CD4-positive, alpha-beta memory T cell (primary cell): ENCODE results near the gene CYB5D1. TPM values are rescaled to one million over a fixed set of nuclear protein-coding genes. Genes with fewer than 3 reads are reported as not detected.

Experiments
- CTCF ChIA-PET: fragments of 350-600 bp; sonication (Branson Sonifier 250); formaldehyde crosslinking; loops from one replicate; lab custom pipeline; 2021; ENCODE audit warnings: inconsistent platforms; ENCODE audit not compliant: partially characterized antibody; lab: Charles Lee
- POLR2A ChIA-PET: fragments of 350-600 bp; sonication (Branson Sonifier 250); formaldehyde crosslinking; loops from one replicate; lab custom pipeline; 2021; ENCODE audit not compliant: partially characterized antibody; lab: Charles Lee
- DNase-seq, 5 donors: peaks; one replicate each; pipeline versions ENCODE4 v3.0.0 to v3.0.0-alpha.2; 2020 to 2022; ENCODE audit warnings: mixed read lengths in 1 of 5
- H3K27ac ChIP-seq: one replicate; pipeline ENCODE4 v1.7.0; 2013; ENCODE audit warnings: low read depth, low read length
- H3K27me3 ChIP-seq: 2 replicates; pipeline ENCODE4 v1.7.0; 2013; ENCODE audit warnings: mild to moderate bottlenecking, low read length, moderate library complexity; ENCODE audit not compliant: insufficient read depth
- H3K36me3 ChIP-seq: 2 replicates; pipeline ENCODE4 v1.7.0; 2013; ENCODE audit warnings: mild to moderate bottlenecking, low read length, moderate library complexity; ENCODE audit not compliant: insufficient read depth
- H3K4me1 ChIP-seq: 2 replicates; pipeline ENCODE4 v1.7.0; 2013; ENCODE audit warnings: mild to moderate bottlenecking, low read length, moderate library complexity; ENCODE audit not compliant: insufficient read depth
- H3K4me3 ChIP-seq, 2 donors: one replicate each; pipeline ENCODE4 v1.7.0; 2013; ENCODE audit warnings: low read length in 2 of 2, mild to moderate bottlenecking in 1 of 2
- H3K9me3 ChIP-seq, 2 donors: one replicate each; pipeline ENCODE4 v1.7.0; 2013; ENCODE audit warnings: low read length in 2 of 2, control low read depth in 1 of 2; ENCODE audit not compliant: control insufficient read depth in 1 of 2
- H3K27ac Mint-ChIP-seq, 7 donors: one replicate each; pipeline ENCODE4 v1.8.0; 2020 to 2021; ENCODE audit warnings: mixed read lengths in 7 of 7, mild to moderate bottlenecking in 6 of 7, inconsistent platforms in 3 of 7, moderate library complexity in 3 of 7
- H3K27me3 Mint-ChIP-seq, 2 donors: one replicate each; pipeline ENCODE4 v1.8.0; 2020 to 2021; ENCODE audit warnings: mixed read lengths in 2 of 2
- H3K36me3 Mint-ChIP-seq, 2 donors: one replicate each; pipeline ENCODE4 v1.8.0; 2020 to 2021; ENCODE audit warnings: mixed read lengths in 2 of 2, inconsistent platforms in 1 of 2, mild to moderate bottlenecking in 1 of 2
- H3K4me1 Mint-ChIP-seq, 4 donors: one replicate each; pipeline ENCODE4 v1.8.0; 2020 to 2021; ENCODE audit warnings: mixed read lengths in 4 of 4, mild to moderate bottlenecking in 1 of 4
- H3K4me3 Mint-ChIP-seq, 8 donors: one replicate each; pipeline ENCODE4 v1.8.0; 2020 to 2021; ENCODE audit warnings: mixed read lengths in 8 of 8, mild to moderate bottlenecking in 7 of 8, moderate library complexity in 6 of 8, inconsistent platforms in 3 of 8
- H3K9me3 Mint-ChIP-seq, 8 donors: one replicate each; pipeline ENCODE4 v1.8.0; 2020 to 2021; ENCODE audit warnings: mixed read lengths in 8 of 8, mild to moderate bottlenecking in 5 of 8, inconsistent platforms in 3 of 8, moderate library complexity in 1 of 8
- intact Hi-C: fragments of 100-400 bp; cut with micrococcal nuclease; formaldehyde crosslinking; loops from one replicate; pipeline ENCODE4 v1.15.1; 2023
- polyA plus RNA-seq, 2 donors: library from polyadenylated mRNA; unstranded; fragments of 300-500 nt; fragmentation: Illumina TruSeq; gene quantifications; one replicate each; pipeline ENCODE4 v1.2.3, GENCODE V29; 2021
- total RNA-seq, 2 experiments: library from RNA; stranded (reverse); gene quantifications; one replicate each; pipeline ENCODE4 v1.2.3, GENCODE V29; 2021

The CYB5D1 gene
- total and polyA plus RNA-seq, 4 experiments from 2014 or later = 5.1 to 11.4 (median 6.9) TPM

DNA sequence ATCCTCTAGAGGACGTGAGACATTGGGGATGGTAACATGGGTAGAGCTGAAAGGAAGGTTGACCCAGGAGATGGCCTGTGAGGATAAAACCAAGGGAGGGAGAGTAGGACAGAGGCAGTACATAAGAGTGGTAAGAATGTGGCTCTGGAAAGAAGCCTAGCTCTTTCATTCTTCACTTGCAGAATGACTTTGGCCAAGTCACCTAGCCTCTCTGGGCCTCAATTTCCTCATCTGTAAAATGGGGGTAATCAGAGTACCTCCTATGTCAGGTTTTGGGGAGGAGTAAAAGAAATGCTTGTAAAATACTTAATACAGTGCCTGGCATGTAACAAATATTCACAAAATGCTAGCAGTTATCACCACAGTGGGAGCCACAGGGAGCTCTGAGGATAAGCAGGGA is 16.9 kb upstream of the CYB5D1 start:
- H3K4me1 Mint-ChIP-seq = peaks cover 47 to 84% (median 65%) of the 10 kb centered on the region in 4 donors
- Histone ChIP-seq H3K27me3 (no peaks in the 10 kb centered on the region), H3K4me3 (peak overlapping the region in 1 of 2 donors; percentile 92), H3K36me3 (no peaks in the 10 kb centered on the region), H3K27ac (peak overlapping the region; percentile 99), H3K4me1 (peaks cover 63% of the 10 kb centered on the region), H3K9me3 (no peaks in the 10 kb centered on the region)
- peak overlapping the region; percentile 79 to 98 (median 90) for H3K4me3 Mint-ChIP-seq
- peaks cover 0 to 3% of the 10 kb centered on the region in 2 donors for H3K27me3 Mint-ChIP-seq
- ChIA-PET CTCF (interaction anchor here (0.6 to 1.4 kb wide), 5 partner anchors 9 to 25 kb away, joined by 3 to 6 read pairs (median 4); no protein-coding TSS in a partner anchor), POLR2A (interaction anchor here (4.3 to 13.6 kb wide), 3 partner anchors 6 to 17 kb away, joined by 23 to 238 read pairs (median 45); partner anchors contain the start of genes CYB5D1, KDM6B, NAA38 and TMEM88)
- H3K27ac Mint-ChIP-seq = peak overlapping the region; percentile 99 to 100 (median 100)
- peaks cover 0 to 1% (median 0%) of the 10 kb centered on the region in 8 donors for H3K9me3 Mint-ChIP-seq
- DNase-seq = no peak
- intact Hi-C loops = loop anchor here (5.0 to 10.0 kb wide), 3 partner anchors 154 to 606 kb away; partner anchors contain the start of genes CTC1, DVL2, PFAS and PHF23
- H3K36me3 Mint-ChIP-seq = peaks cover 0 to 47% of the 10 kb centered on the region in 2 donors

DNA sequence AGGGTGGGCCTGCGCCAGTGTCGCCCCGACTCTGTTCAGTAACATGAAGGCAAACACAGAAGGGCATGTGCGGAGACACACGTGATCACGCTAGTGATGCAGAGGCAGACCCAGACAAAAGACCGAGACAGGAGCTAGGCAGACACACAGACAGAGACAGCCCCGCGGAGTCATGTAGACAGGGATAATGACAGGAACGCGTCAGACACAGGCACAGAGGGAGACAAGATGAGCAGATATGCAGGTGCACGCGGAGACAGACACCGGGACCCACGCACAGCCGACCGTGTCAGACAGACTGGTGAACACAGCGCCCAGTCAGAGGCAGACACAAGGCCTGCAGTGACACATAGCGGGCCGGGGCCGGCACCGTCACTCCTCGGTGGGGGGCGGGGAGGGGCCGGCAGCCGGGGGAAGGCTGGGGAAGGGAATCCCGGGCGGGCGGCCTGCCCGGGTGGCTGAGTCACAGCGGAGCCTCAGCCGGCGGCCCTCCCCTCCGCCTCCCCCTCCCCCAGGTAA is 16.3 kb upstream of the CYB5D1 start:
- intact Hi-C loops = loop anchor here (5.0 to 10.0 kb wide), 3 partner anchors 154 to 607 kb away; partner anchors contain the start of genes CTC1, DVL2, PFAS and PHF23
- H3K36me3 ChIP-seq = peaks cover 2% of the 10 kb centered on the region
- POLR2A ChIA-PET = interaction anchor here (0.6 to 13.6 kb wide), 8 partner anchors 7 to 385 kb away, joined by 3 to 238 read pairs (median 4); partner anchors contain the start of genes ATP1B2, CYB5D1, KDM6B and NAA38
- peaks cover 57% of the 10 kb centered on the region for H3K4me1 ChIP-seq
- peak overlapping the region in 1 of 2 donors; percentile 92 for H3K4me3 ChIP-seq
- Mint-ChIP-seq H3K4me1 (peaks cover 44 to 78% (median 62%) of the 10 kb centered on the region in 4 donors), H3K27me3 (peaks cover 0 to 3% of the 10 kb centered on the region in 2 donors), H3K4me3 (peak overlapping the region; percentile 92 to 99 (median 97)), H3K36me3 (peaks cover 0 to 48% of the 10 kb centered on the region in 2 donors), H3K27ac (peak overlapping the region; percentile 99 to 100 (median 100)), H3K9me3 (peaks cover 0 to 1% (median 0%) of the 10 kb centered on the region in 8 donors)
- no peaks in the 10 kb centered on the region for H3K27me3 ChIP-seq
- peak in 4 of 5 donors; percentile 82 to 100 (median 82) for DNase-seq
- CTCF ChIA-PET = interaction anchor here (1.0 to 1.4 kb wide), 3 partner anchors 10 to 25 kb away, joined by 4 to 6 read pairs (median 4); no protein-coding TSS in a partner anchor
- H3K27ac ChIP-seq = peak overlapping the region; percentile 99
- H3K9me3 ChIP-seq = no peaks in the 10 kb centered on the region

DNA sequence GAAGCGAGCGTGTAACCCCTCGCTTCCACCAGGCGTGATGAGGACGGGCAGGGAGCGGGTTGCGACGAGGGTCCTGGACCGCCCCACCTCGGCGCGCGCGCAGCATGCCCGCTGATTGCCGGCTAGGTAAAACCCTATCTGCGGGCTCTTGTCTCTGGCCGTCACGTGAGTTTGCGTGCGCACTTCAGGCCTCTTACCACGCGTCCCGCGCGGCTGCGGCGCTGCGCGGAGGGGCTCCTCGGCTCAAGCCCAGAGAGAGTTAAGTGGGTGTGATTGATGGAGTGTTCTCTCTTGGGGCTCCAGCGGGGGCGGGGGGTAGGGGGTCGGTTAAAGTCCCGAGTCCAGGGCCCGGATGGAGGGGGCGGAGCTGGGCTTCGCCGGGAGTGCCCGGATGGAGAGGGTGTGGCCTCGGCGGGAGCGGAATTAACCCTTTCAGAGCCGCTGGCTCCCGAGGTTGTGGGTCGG is 15.9 kb upstream of the CYB5D1 start:
- POLR2A ChIA-PET = interaction anchor here (0.6 to 13.6 kb wide), 11 partner anchors 7 to 386 kb away, joined by 3 to 238 read pairs (median 4); partner anchors contain the start of genes ATP1B2, CYB5D1, KDM6B and NAA38
- peak in 3 of 5 donors; percentile 82 to 86 (median 85) for DNase-seq
- Histone ChIP-seq H3K27me3 (no peaks in the 10 kb centered on the region), H3K36me3 (peaks cover 3% of the 10 kb centered on the region), H3K4me3 (peak overlapping the region; percentile 86 to 92), H3K27ac (peak overlapping the region; percentile 99), H3K9me3 (no peaks in the 10 kb centered on the region), H3K4me1 (peaks cover 52% of the 10 kb centered on the region)
- Mint-ChIP-seq H3K27ac (peak overlapping the region; percentile 99 to 100 (median 100)), H3K9me3 (peaks cover 0 to 1% (median 0%) of the 10 kb centered on the region in 8 donors), H3K4me3 (peak overlapping the region; percentile 92 to 99 (median 97)), H3K36me3 (peaks cover 0 to 52% of the 10 kb centered on the region in 2 donors), H3K4me1 (peaks cover 39 to 73% (median 57%) of the 10 kb centered on the region in 4 donors), H3K27me3 (peaks cover 0 to 3% of the 10 kb centered on the region in 2 donors)
- CTCF ChIA-PET = interaction anchor here (1.0 to 2.2 kb wide), 2 partner anchors 8 to 19 kb away, joined by 4 to 13 read pairs; partner anchors contain the start of gene KDM6B
- intact Hi-C loops = loop anchor here (1.0 to 10.0 kb wide), 6 partner anchors 8 to 607 kb away; partner anchors contain the start of genes CTC1, DVL2, KDM6B and NAA38

DNA sequence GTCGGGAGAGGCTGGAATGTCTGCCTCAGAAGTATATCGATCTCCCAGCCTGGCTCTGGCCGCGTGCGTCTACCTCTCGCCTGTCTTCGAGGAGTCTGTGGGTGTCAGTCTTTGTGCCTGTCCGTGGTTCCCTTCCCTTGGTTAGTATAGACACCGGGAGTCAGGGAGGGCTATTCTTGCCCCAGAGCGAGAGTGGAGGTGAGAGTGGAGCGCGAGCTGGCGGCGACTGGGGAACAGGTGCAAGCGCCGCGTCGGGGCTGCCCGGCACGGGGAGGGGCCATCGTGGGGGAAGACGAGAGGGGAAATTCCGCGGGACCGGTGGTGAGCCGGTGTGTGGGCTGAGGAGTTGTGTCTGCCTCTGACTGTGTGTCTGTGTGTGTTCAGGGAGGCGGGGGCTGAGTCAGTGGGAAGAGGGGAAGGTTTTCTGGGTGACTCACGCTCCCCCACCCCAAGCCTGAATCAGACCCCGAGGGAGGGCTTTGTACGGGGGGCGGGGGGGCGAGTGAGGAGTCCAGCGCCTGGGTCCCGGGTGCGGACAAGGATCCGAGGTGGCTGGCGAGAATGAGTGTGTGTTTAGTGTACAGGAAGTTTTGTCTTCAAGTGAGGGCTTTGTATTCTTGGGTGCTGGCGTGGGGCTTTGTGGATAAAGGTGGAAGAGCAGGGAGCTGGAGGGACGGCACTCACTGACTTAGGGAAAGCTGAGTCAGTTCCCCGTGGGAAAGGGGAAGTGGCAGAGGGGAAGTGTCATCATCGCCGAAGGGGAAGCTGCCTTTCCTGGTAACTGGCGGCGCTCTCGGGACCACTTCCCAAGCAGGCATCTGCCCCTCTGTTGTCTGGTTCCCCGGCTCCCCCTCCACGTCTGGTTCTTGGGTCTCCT is 15.2 kb upstream of the CYB5D1 start:
- DNase-seq = peak; percentile 94 to 99 (median 95)
- Histone ChIP-seq H3K27ac (peak overlapping the region; percentile 99), H3K36me3 (peaks cover 3% of the 10 kb centered on the region), H3K9me3 (no peaks in the 10 kb centered on the region), H3K4me3 (peak overlapping the region; percentile 86 to 92), H3K27me3 (no peaks in the 10 kb centered on the region), H3K4me1 (peaks cover 46% of the 10 kb centered on the region)
- H3K36me3 Mint-ChIP-seq = peaks cover 0 to 57% of the 10 kb centered on the region in 2 donors
- H3K27me3 Mint-ChIP-seq = peaks cover 0 to 3% of the 10 kb centered on the region in 2 donors
- POLR2A ChIA-PET = interaction anchor here (0.6 to 13.6 kb wide), 15 partner anchors 8 to 387 kb away, joined by 3 to 238 read pairs (median 4); partner anchors contain the start of genes ATP1B2, CYB5D1, KDM6B and NAA38
- H3K27ac Mint-ChIP-seq = peak overlapping the region; percentile 99 to 100 (median 100)
- CTCF ChIA-PET = interaction anchor here (1.0 to 2.2 kb wide), 2 partner anchors 9 to 20 kb away, joined by 4 to 13 read pairs; partner anchors contain the start of gene KDM6B
- H3K4me1 Mint-ChIP-seq = peaks cover 32 to 67% (median 50%) of the 10 kb centered on the region in 4 donors
- peak overlapping the region; percentile 92 to 99 (median 97) for H3K4me3 Mint-ChIP-seq
- peaks cover 0 to 1% (median 0%) of the 10 kb centered on the region in 8 donors for H3K9me3 Mint-ChIP-seq
- intact Hi-C loops = loop anchor here (1.0 to 10.0 kb wide), 7 partner anchors 8 to 608 kb away; partner anchors contain the start of genes CTC1, DVL2, KDM6B and NAA38

DNA sequence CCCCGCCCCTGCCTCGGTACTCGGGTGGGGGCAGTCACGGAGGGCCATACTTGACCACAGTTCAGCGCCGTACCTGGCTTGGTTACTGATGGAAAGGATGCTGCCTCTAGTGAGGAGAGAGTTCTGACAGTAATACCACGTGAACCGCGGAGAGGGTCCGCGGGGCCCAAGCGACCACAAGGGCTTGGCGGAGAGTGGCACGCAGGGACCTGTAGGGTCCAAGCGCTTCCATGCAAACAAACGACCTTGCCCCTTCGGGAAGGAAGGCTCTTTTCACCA is 14.6 kb upstream of the CYB5D1 start:
- intact Hi-C loops = loop anchor here (1.0 to 10.0 kb wide), 5 partner anchors 8 to 608 kb away; partner anchors contain the start of genes CTC1, DVL2, PFAS and PHF23
- H3K4me1 Mint-ChIP-seq = peaks cover 30 to 63% (median 47%) of the 10 kb centered on the region in 4 donors
- ChIA-PET POLR2A (interaction anchor here (0.7 to 13.6 kb wide), 8 partner anchors 8 to 276 kb away, joined by 3 to 238 read pairs (median 10); partner anchors contain the start of genes CYB5D1, KDM6B, NAA38 and RNF227), CTCF (interaction anchor here (2.2 kb wide), 1 partner anchor 9 kb away, joined by 13 read pairs; the partner anchor contains the start of gene KDM6B)
- Histone ChIP-seq H3K4me3 (peak overlapping the region; percentile 86 to 92), H3K4me1 (peaks cover 42% of the 10 kb centered on the region), H3K36me3 (peaks cover 5% of the 10 kb centered on the region), H3K27ac (peak overlapping the region; percentile 99), H3K27me3 (no peaks in the 10 kb centered on the region), H3K9me3 (no peaks in the 10 kb centered on the region)
- DNase-seq = peak in 1 of 5 donors; percentile 81
- peak overlapping the region; percentile 92 to 99 (median 97) for H3K4me3 Mint-ChIP-seq
- H3K36me3 Mint-ChIP-seq = peaks cover under 1 to 58% of the 10 kb centered on the region in 2 donors
- peaks cover 0 to 3% of the 10 kb centered on the region in 2 donors for H3K27me3 Mint-ChIP-seq
- peak overlapping the region; percentile 99 to 100 (median 100) for H3K27ac Mint-ChIP-seq
- peaks cover 0 to 1% (median 0%) of the 10 kb centered on the region in 8 donors for H3K9me3 Mint-ChIP-seq
